ENCODE data around the gene TMEM8B.
A peak's percentile ranks its signal among the peaks of the same experiment; 100 is the strongest.

TMEM8B gene, protein sequence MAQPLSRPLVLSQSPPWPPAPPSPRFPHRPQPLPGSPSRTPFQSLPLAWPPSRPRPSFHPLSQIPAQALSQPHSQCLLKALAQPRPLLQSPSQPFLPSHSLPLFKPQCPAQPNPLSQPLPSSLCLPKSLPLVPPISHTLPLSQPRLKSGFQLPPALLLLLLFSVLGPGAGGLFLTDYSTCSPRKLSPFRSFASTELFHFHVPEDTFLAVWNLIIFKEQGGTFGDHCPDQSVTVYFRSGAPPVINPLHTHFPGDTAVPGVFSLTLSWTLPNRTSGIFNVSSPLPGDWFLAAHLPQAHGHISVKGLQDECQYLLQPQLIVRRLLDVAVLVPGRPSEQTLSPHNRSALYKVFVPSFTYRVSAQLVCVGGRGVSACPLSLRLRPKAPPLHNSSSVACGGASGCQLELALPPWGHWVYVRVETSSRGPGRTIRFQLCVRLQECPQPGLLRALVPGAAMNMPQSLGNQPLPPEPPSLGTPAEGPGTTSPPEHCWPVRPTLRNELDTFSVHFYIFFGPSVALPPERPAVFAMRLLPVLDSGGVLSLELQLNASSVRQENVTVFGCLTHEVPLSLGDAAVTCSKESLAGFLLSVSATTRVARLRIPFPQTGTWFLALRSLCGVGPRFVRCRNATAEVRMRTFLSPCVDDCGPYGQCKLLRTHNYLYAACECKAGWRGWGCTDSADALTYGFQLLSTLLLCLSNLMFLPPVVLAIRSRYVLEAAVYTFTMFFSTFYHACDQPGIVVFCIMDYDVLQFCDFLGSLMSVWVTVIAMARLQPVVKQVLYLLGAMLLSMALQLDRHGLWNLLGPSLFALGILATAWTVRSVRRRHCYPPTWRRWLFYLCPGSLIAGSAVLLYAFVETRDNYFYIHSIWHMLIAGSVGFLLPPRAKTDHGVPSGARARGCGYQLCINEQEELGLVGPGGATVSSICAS

DNA sequence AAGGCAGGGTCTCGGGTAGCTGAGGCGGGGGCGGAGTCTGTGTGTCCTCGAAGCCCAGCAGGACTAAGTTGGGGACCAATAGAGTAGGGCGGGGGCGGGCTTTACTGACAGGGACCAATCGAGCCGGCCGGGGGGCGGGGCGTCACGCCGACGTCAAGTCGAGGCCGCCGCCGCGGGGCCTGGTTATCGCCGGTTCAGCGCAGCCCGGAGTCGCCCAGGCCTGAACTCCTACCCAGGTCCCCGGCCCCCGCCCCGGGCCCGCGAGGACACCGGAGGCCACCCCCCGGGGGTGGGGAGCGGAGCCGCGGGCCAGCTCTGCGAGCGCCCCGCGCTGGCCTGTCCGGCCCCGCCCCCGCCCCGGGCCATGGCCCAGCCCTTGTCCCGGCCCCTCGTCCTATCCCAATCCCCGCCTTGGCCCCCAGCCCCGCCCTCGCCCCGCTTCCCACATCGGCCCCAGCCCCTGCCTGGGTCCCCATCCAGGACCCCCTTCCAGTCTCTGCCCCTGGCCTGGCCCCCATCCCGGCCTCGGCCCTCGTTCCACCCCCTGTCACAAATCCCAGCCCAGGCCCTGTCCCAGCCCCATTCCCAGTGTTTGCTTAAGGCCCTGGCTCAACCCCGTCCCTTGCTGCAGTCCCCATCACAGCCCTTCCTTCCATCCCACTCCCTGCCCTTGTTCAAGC lies at the start of gene TMEM8B:
Gene TMEM8B (plus strand): TSS at position 145 of the 680 bp plus-strand sequence. CDS start 220 bp downstream, at position 365.
- ATAC-seq (ENCODE audit: low read depth) (peak; percentile 89), DNase-seq (ENCODE audit: low spot score) (peak; percentile 95)
- peak within 1 kb of the TSS; percentile 23 for H3K27ac ChIP-seq (ENCODE audit: poor library complexity, severe bottlenecking)
- TF ChIP-seq, protein P1, sequence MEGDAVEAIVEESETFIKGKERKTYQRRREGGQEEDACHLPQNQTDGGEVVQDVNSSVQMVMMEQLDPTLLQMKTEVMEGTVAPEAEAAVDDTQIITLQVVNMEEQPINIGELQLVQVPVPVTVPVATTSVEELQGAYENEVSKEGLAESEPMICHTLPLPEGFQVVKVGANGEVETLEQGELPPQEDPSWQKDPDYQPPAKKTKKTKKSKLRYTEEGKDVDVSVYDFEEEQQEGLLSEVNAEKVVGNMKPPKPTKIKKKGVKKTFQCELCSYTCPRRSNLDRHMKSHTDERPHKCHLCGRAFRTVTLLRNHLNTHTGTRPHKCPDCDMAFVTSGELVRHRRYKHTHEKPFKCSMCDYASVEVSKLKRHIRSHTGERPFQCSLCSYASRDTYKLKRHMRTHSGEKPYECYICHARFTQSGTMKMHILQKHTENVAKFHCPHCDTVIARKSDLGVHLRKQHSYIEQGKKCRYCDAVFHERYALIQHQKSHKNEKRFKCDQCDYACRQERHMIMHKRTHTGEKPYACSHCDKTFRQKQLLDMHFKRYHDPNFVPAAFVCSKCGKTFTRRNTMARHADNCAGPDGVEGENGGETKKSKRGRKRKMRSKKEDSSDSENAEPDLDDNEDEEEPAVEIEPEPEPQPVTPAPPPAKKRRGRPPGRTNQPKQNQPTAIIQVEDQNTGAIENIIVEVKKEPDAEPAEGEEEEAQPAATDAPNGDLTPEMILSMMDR (IDR thresholded peaks at IDR 0.05; ENCODE audit: poor library complexity, severe bottlenecking): no peak
- H3K36me3 ChIP-seq (ENCODE audit: low read depth): no peaks in the 10 kb centered on the region
- no peaks in the 10 kb centered on the region for H3K27me3 ChIP-seq (ENCODE audit: insufficient read depth, poor library complexity, severe bottlenecking)
- peaks cover 3% of the 10 kb centered on the region for H3K4me1 ChIP-seq (ENCODE audit: insufficient read depth, poor library complexity, severe bottlenecking)
- no peaks in the 10 kb centered on the region for H3K9me3 ChIP-seq (ENCODE audit: severe bottlenecking)
- H3K4me3 ChIP-seq (ENCODE audit: severe bottlenecking): peak within 1 kb of the TSS; percentile 67

DNA sequence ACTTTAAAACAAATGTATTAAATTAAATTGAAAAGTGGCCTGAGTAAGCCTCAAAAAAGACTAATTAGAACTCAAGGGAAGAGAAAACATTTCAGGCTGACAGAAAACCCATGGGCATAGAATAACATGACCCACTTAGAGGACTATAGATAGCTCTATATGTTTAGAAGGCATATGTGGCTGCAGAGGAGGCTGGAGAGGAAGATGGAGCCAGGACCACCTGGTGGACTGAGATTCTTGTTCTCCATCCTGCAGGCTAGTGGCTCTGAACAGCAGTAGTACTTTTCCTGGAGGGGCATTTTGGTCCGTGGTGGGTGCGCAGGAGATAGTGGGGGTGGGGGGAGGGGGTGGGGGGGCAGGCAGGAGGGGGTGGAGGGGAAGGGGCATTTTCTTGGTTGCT lies 48.0 kb upstream of the TMEM8B start:
- H3K27me3 ChIP-seq (ENCODE audit: insufficient read depth, poor library complexity, severe bottlenecking): no peaks in the 10 kb centered on the region
- no peak overlapping the region for H3K4me3 ChIP-seq (ENCODE audit: severe bottlenecking)
- no peaks in the 10 kb centered on the region for H3K36me3 ChIP-seq (ENCODE audit: low read depth)
- no peaks in the 10 kb centered on the region for H3K4me1 ChIP-seq (ENCODE audit: insufficient read depth, poor library complexity, severe bottlenecking)
- no peak overlapping the region for H3K27ac ChIP-seq (ENCODE audit: poor library complexity, severe bottlenecking)
- TF ChIP-seq, protein P1 (IDR thresholded peaks at IDR 0.05; ENCODE audit: poor library complexity, severe bottlenecking): no peak
- DNase-seq (ENCODE audit: low spot score) (no peak), ATAC-seq (ENCODE audit: low read depth) (no peak)
- no peaks in the 10 kb centered on the region for H3K9me3 ChIP-seq (ENCODE audit: severe bottlenecking)

DNA sequence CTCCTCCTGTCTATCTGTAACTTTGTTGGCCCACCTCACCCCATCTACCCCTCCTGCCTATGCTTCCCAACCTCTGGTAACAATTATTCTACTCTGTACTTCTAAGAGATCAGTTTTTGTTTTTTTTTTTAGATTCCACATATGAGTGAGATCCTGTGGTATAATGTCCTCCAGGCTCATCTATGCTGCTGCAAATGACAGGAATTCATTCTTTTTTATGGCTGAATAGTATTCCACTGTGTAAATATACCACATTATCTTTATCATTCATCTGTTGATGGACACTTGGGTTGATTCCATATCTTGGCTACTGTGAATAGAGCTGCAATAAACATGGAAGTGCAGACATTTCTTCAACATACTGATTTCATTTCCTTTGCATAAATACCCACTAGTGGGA lies 45.6 kb upstream of the TMEM8B start:
- Histone ChIP-seq H3K4me3 (ENCODE audit: severe bottlenecking) (no peak overlapping the region), H3K9me3 (ENCODE audit: severe bottlenecking) (no peaks in the 10 kb centered on the region), H3K27me3 (ENCODE audit: insufficient read depth, poor library complexity, severe bottlenecking) (no peaks in the 10 kb centered on the region), H3K27ac (ENCODE audit: poor library complexity, severe bottlenecking) (no peak overlapping the region), H3K4me1 (ENCODE audit: insufficient read depth, poor library complexity, severe bottlenecking) (no peaks in the 10 kb centered on the region), H3K36me3 (ENCODE audit: low read depth) (no peaks in the 10 kb centered on the region)
- TF ChIP-seq, protein P1 (IDR thresholded peaks at IDR 0.05; ENCODE audit: poor library complexity, severe bottlenecking): no peak
- DNase-seq (ENCODE audit: low spot score) (no peak), ATAC-seq (ENCODE audit: low read depth) (no peak)

DNA sequence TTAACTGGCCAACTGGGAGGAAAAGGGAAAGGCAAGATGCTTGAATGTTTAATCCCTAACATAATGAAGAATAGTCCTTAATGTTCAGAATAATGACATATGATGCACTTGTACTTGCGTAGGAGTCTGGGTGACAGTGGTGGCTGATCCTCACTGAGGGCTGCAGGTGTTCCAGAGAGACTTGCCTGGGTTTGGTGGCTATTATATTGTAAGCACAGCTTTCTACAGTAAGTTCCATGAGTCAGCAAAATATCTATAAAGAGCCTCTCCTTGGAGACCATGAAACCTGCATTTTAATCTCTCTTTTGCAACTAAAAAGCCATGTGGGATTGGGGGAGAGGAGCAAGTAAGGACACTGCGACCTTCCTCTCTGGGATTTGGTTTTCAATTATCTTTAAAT lies 39.5 kb upstream of the TMEM8B start:
- Histone ChIP-seq H3K9me3 (ENCODE audit: severe bottlenecking) (no peaks in the 10 kb centered on the region), H3K27ac (ENCODE audit: poor library complexity, severe bottlenecking) (no peak overlapping the region), H3K36me3 (ENCODE audit: low read depth) (no peaks in the 10 kb centered on the region), H3K4me3 (ENCODE audit: severe bottlenecking) (no peak overlapping the region), H3K27me3 (ENCODE audit: insufficient read depth, poor library complexity, severe bottlenecking) (no peaks in the 10 kb centered on the region), H3K4me1 (ENCODE audit: insufficient read depth, poor library complexity, severe bottlenecking) (no peaks in the 10 kb centered on the region)
- TF ChIP-seq, protein P1 (IDR thresholded peaks at IDR 0.05; ENCODE audit: poor library complexity, severe bottlenecking): no peak
- ATAC-seq (ENCODE audit: low read depth) (no peak), DNase-seq (ENCODE audit: low spot score) (no peak)
